HG02763 (cell line): ENCODE results near the gene MLXIPL.
A peak's percentile ranks its signal among the peaks of the same experiment; 100 is the strongest.
"Not testable (repeated sequence)": the region's sequence is repeated elsewhere in the genome, so short reads cannot be mapped to it uniquely, and the experiment has no call there.

Experiments used
- ATAC-seq: cut with Tn5 transposase; IDR thresholded peaks from one replicate; pipeline ENCODE4 v1.9.1; 2021; ENCODE audit warnings: mild to moderate bottlenecking, moderate library complexity; ENCODE audit not compliant: unreplicated experiment

Gene MLXIPL, protein sequence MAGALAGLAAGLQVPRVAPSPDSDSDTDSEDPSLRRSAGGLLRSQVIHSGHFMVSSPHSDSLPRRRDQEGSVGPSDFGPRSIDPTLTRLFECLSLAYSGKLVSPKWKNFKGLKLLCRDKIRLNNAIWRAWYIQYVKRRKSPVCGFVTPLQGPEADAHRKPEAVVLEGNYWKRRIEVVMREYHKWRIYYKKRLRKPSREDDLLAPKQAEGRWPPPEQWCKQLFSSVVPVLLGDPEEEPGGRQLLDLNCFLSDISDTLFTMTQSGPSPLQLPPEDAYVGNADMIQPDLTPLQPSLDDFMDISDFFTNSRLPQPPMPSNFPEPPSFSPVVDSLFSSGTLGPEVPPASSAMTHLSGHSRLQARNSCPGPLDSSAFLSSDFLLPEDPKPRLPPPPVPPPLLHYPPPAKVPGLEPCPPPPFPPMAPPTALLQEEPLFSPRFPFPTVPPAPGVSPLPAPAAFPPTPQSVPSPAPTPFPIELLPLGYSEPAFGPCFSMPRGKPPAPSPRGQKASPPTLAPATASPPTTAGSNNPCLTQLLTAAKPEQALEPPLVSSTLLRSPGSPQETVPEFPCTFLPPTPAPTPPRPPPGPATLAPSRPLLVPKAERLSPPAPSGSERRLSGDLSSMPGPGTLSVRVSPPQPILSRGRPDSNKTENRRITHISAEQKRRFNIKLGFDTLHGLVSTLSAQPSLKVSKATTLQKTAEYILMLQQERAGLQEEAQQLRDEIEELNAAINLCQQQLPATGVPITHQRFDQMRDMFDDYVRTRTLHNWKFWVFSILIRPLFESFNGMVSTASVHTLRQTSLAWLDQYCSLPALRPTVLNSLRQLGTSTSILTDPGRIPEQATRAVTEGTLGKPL

GRCh38 chr7:73623798-73624668 is at the start of gene MLXIPL:
Gene MLXIPL (minus strand): TSS chr7:73624522. CDS start chr7:73624492, 30 bp downstream.
- ATAC-seq: no peak

DNA sequence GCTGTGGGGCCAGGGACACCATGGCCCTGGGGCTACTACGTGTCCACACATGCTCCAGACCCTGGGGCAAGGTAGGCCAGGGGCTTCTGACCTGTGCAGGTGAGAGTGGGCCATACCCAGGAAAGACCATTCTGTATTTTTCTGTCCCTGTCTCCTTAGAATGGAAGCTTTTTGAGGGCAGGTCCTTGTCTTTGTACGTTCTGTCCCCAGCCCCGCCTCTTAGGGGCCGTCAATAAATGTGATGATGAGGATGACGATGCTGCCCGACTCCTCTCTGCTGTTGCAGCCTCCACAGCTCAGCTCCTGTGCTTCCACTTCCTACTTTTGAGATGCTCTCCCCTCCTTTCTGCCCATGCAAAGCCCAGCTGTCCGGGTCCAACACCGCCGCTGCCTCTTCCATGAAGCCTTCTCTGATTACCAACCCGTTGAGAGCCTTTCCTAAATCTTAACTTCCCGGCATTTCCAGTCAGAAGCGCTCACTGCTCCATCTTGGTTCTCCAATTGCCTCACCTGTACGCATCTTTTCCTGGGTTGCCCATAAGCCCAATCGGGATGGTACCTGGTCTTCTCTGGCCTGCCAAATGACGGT is 47.6 kb upstream of the MLXIPL start:
- ATAC-seq: no peak

DNA sequence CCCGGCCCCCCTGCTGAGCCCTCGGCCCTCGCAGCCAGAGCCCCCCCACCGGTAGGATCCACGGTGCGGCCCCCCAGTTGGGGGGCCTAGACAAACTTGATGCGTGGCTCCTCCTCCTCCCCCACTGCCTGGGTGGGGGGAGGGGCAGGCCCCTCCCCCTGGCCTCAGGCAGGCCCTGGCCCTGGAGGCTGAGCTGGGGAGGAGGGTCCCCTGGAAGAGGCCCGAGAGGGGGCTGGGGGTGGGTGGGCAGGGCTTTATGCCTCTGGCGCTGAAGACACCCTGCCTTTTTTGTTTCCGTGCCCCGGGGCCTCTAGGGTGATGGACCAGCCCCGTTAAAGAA is 47.0 kb upstream of the MLXIPL start:
- no peak for ATAC-seq

GRCh38 chr7:73669858-73670385 is 45.6 kb upstream of the MLXIPL start:
- no peak for ATAC-seq

- no peak for ATAC-seq
Observed at GRCh38 chr7:73669288-73669701, 45.0 kb upstream of the MLXIPL start.

DNA sequence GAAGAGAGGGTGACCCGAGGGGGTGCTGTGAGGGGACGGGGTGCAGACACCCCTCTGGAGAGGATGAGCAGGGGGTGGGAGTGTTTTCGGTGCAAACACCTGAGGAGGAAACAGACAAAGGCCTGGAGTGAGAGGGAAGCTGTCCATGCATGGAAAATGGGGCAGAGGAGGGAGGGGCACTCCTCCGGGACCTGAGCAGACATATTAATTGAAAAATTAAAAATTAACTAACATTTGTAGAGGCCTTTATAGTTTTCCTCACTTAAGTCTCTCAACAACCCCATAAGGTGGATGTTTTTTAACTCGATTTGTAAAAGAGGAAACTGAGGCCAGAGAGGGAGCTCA is 44.5 kb upstream of the MLXIPL start:
- ATAC-seq: no peak

DNA sequence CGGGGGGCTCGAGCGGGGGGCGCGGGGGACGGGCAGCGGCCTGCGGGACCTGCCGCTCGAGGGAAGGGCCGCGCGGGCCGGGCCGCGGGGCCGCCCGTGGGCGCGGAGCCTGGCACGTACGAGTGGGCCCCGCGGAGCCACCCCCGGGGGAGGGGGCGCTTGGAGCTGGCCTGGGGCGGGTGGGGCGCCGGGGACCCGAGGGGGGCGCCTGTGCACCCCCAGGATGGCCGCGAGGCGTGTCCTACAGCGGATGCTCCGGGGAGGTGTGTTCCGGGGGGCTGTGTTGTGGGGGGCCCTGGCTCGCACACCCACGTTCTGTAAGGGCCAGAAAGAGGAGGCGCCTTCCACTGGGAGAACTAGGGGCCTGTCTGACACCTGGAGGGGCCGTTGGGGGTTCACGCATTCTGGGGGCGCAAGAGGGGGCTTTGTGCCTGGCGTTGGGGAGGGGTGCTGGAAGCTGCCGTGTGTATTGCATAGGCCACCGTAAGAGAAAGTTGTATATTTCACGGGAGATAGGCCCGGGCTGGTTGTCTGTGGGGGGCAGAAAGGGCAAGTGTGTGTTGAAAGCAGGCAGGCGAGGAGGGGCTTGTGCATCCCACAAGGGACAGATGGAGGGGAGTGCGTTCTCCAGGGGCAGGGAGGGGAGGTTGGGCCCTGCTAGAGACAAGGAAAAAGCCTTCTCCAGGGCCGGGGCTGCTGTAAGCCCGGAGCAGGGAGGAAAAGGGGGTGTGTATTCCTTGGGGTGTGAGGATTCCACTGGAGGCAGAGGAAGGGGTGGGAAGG is 44.0 kb upstream of the MLXIPL start:
- peak; percentile 19 for ATAC-seq

GRCh38 chr7:73667344-73668102 is 43.2 kb upstream of the MLXIPL start, which contains the start of gene VPS37D:
Gene VPS37D (plus strand): TSS chr7:73667831. CDS start chr7:73667959, 128 bp downstream.
- ATAC-seq: peak; percentile 90

DNA sequence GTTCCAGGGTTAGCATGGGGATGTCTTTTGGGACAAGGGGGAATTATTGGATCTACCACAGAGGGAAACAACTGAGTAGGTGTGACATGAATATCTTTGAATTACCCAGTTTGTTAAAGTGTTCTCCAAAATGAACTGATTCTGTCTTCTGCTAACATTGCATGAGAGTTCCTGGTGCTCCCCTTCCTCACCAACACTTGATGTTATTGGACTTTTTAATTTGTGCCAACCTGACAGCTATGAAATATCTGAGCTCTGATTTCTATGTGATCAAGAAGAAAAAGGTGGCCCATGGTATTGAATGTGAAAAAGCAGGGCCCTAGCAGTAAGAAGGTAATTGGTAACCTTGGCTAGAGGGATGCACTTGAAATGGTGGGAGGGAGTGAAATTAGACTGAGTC is 38.7 kb upstream of the MLXIPL start:
- ATAC-seq: no peak

DNA sequence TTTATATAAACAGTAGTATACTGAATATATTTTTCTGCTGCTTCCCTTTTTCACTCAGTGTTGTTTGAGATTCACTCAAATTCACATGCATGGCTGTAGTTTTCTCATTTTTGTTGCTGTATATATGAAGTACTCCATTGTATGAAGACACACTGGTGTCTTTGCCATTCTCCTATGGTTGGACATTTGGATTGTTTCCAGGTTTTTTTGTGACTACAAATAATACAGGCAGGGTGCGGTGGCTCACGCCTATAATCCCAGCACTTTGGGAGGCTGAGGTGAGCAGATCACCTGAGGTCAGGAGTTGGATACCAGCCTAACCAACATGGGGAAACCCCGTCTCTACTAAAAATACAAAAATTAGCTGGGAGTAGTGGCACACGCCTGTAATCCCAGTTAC is 36.3 kb upstream of the MLXIPL start:
- not testable (repeated sequence) for ATAC-seq

GRCh38 chr7:73659983-73660382 is 35.7 kb upstream of the MLXIPL start:
- no peak for ATAC-seq

- ATAC-seq: not testable (repeated sequence)
Observed at GRCh38 chr7:73655309-73655708, 31.0 kb upstream of the MLXIPL start.

- ATAC-seq: no peak
Observed at GRCh38 chr7:73652541-73652949, 28.2 kb upstream of the MLXIPL start.

GRCh38 chr7:73650524-73650923 is 26.2 kb upstream of the MLXIPL start:
- no peak for ATAC-seq

- no peak for ATAC-seq
Observed at GRCh38 chr7:73649576-73649975, 25.3 kb upstream of the MLXIPL start.

GRCh38 chr7:73648593-73649332 is 24.4 kb upstream of the MLXIPL start:
- ATAC-seq: no peak

DNA sequence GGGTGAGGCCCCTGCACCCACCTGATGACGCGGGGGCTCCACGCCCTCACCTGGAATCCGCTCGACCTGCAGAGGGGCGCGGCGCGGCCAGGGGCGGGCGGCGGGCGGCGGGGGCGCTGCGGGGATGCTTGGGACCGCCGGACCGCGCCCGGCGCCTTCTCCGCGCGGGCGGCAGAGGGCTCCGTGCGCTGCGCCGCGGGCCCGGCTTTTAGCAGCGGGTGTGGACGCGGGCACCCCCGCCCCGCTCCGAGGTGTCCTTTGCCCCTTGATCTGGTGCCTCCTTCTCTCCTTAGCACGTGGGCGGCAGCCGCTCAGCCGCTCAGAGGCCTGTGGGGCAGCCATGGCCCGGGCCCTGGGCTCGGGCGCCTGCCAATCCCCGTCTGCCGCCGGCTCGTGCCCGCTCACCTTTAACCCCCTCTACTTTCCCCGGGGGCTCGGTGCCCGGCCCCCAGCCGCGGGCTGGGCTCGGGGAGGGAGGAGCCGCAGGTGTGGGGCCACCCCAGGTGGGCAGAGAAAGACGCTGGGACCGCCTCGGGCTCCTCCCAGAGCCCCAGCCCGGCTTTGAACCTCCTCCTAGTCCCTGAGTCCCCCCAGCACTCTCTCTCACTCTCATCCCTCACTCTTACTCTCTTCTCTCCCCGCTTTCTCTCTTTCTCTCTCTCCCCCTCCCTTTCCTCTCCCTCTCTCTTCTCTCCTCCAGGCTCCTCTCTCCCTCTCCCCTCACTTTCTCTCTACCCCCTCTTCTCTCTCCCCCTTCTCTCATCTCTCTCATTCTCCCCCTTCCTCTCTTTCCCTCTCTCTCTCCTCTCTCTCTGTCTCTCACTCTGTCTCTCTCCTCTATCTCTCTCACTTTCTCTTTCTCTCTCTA is 23.6 kb upstream of the MLXIPL start:
- no peak for ATAC-seq
